GM21528 (cell line): ENCODE results near the gene TNIP3.
"Not testable (repeated sequence)": the region's sequence is repeated elsewhere in the genome, so short reads cannot be mapped to it uniquely, and the experiment has no call there.

Experiments used
- ATAC-seq: cut with Tn5 transposase; IDR thresholded peaks from one replicate; pipeline ENCODE4 v1.9.1; 2021; ENCODE audit warnings: mild to moderate bottlenecking, moderate library complexity; ENCODE audit not compliant: unreplicated experiment, low FRiP score

Gene TNIP3

DNA sequence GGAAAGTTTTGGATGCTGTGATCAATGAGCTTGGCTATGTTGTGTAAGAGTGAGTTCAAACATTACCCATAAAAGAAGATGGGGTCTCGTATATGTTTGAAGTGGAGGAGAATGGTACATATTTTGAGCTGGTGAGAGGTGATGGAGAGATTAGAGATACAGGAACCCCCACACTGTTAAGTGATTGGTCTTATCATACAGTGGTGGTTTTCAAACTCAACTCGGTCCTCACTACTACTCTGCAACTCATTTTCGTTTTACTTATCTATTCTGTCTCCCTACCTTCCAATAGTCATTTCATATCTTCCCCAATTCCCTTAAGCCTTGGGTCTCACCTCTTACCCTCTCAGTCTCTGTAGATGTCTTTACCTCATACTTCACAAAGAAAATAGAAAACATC is 16.4 kb upstream of the TNIP3 start:
- ATAC-seq, result no peak

DNA sequence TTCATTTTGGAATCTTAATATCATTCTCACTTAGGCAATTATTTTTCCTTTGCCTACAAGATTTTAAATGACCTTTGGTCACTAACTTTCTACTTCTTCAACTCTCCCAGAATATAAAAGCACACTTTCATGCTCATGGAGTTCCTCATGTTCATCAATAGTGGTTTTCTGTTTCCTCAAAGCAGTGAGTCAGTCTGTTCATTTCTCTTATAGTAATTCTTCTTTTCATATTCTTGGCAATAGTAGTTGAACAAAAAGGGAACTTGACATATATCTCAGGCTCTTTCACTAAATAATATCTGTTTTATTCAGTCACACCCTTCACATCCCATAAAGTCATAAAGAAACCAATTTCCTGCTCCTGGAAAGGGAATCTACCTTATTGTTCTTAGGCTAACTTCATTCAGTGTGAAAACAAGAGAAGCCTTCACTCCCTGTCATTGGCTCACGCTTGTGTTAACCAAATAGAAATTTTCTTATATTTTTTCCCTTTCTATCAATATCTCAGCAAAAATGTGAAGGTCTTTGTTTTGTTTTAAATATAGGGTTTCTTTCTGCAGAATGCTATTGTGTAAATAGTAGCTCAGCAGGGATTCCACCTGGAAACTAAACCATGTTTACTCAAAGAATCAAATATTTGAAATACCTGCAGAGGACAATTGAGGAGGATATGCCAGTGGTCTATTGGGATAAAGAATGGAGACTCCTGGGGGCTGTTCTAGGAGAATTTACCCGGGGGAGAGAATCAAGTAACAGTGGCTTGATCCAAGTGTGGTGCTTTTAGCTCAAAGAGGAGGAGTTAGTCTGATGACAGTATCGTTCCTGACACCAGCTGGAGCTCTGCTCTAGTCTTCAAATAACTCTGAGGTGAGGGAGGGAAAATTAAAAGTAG is 13.4 kb upstream of the TNIP3 start:
- no peak for ATAC-seq

DNA sequence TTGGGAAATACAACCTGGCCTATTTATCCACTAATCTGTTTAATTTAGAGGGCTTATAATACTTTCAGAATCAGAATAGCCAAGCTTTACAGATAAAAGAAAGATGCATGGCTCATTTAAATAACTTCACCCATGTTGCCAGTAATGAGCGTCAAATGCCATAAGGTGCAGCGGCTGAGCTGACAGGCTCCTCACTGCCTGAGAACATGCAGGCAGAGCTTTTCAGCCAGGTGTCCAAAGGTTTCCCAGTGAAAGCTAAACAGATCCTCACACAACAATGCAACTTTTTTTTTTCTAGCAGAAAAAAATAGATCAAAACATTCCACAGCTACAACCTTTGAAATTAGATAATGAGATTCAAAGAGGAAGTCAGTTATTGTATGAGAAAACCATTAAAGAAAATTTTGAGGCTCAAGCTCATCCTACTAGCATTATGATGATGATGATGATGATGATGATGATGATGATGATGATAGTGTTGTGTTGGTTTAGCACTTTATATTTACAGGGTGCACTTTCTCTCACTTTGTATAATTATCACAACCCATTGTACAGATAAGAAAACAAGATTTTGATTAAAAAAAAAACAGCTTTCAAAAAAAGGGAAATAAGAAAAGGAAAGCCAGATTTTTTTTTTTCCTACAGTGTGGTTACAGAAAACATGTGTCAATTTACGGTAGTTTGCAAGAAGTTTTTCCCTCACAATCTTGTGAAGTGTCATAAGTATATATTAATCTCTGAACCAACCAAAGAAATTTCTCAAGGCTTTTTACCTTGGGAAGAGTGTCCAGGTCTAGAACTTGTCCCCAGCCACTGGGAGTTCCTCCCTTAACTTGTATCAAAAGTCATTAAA is 12.2 kb upstream of the TNIP3 start:
- ATAC-seq, result no peak

DNA sequence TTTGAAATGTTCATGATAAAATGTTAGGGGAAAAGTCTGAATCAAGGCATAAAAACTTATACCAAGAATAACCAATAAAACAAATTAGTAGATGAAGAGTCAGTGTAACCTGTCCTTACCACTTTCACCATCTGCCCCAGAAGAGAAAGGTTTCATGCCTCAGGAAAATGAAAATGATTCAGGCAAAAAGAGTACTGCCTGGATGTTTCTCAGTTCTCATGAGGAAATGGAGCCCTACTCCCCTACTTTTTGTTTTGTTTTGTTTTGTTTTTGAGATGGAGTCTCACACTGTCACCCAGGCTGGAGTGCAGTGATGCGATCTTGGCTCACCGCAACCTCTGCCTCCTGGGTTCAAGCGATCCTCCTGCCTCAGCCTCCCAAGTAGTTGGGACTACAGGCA is 7.4 kb upstream of the TNIP3 start:
- ATAC-seq, result not testable (repeated sequence)

DNA sequence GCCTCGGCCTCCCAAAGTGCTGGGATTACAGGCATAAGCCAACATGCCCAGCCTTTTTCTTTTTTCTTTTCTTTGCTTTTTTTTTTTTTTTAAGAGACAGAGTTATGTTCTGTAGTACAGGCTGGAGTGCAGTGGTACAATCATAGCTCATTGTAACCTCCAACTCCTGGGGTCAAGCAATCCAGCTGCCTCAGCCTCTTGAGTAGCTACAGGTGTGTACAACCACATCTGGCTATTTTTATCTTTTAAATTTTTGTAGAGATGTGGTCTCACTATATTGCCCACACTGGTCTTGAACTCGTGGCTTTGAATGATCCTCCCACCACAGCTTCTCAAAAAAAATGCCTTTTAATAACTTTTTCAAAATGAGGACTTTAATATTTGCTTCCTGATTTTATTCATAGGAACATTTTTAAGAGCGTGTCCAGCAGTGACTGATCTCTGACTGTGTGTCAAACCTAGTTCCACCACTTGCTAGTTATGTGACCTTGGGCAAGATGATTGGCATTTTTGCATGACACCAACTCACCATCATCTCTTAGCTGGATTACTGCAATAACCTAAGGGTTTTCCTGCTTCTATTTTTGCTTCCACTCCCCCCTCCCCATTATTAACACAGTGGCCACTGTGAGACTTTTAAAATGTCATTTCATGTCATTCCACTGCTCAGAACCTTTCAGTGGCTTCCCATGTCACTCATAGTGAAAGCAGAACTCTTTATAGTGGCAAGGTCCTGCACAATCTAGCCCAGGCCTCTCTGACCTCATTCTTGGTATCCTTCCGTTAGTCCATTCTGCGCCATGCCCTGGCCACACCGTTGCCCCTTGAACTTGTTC is 4.5 kb upstream of the TNIP3 start:
- peak; percentile 82 for ATAC-seq

DNA sequence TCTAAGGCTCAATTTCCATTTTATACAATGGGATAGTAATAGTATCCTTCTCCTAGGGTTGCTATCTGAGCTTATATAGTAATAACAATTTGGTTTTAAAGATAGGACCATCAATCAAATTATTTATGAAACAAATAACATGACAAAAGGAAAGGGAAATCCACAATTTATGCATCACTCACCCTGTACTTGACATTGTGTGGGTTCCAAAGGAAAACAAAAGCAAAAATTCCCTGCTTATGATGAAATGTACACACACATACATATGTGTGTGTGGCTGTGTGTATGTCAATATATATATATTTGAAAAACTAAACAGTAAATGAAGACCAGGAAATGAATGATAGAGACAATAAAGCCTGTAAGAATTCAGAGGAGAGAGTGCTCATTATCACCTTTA is 2.9 kb upstream of the TNIP3 start:
- no peak for ATAC-seq

DNA sequence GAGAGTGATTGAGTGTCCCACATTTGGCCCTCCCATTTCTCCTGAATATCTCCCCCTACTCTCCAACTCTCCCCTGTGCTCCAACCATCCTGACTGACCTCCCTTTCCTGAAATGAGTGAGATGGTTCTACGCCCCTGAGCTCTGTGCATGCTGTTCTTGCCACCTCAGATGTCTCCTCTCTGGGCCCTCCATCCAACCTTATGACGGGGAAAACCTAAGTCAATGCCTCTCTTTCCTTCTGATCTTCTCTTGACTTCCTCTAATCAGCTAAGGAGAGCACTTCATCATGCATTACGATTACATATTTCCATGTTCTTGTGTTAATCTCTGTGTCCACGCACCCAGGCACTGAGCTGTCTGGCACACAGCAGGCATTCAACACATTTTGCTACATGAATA is 1.1 kb upstream of the TNIP3 start:
- ATAC-seq, result no peak

DNA sequence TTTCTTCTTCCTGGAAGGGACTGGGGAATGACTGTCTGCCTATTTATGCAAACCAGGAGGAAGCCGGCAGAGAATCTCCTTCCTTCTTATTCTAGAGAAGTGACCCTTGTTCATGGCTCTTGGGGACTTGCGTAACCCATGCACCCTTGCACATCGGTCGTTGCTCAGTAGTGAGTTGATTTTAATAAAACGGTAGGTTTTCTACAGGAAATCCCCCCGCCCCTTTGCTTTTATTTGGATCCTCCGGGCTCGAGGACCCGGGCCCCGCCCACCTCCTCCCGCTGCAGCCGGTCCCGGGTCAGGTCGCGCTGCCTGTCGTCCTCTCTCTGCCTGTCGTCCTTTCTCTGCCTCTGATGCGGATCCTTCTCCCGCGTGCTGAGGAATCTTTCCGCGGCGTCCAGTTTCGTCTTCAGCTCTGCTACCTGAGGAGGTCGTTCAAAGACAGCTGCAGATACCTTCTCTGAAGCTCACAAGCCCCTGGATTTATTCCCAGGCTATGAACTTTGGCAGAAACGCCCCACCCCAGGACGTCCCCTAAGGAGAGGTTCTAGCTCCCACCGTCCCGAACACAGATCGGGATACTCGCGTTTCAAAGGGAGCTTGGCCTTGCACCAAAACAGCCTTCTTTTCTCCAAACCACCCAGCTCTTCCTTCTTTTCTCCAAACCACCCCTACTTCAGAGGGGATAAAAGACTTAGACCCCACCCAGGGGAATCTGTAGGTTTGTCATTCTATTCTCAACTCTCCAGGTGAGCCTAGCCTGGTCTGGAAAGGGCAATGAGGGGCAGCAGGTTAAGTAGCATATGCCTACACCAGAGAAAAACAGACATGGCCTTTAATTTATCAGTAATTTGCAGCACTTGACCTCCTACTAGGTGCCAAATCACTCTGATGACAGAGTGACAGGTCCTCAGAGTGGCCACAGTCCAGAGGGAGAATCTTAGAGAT is 7.0 kb downstream of the TNIP3 start:
- no peak for ATAC-seq

DNA sequence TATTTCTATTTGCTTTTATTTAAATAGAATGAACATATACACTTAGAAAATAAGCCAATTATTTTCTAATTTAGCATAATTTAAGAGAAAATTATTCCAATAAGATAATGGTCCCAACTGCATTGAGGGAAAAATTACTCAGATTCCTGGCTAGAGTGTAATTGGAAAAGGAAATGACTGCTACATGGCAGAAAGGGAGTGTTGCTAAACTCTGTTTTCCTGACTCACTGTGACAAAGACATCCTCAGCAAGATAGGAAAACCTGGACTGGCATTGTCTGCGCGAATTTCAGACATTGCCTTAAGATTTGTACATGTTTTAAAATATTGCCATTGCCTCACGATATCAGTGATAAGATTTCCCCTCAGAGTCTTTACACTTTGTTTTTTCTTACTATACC is 8.2 kb downstream of the TNIP3 start:
- no peak for ATAC-seq

DNA sequence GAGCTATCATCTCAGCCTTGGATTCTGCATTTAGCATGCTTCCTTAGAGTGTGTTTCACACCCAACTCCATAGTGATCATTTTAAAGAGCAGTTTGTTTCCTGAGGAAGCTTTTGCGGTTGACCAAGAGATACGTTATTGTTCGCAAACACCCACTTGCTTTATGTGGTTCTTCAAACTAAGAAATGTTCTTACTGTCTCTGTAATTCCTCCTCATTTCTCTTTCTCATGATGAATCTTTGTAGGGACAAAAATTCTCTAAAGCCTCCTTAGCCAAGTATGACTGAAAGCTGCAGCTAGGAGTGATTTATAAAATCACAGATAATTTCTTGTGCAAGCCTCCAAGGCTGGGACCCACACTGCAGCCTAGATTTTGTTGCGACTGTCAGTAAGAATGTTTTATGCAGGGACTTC is 10.0 kb downstream of the TNIP3 start:
- ATAC-seq, result no peak

DNA sequence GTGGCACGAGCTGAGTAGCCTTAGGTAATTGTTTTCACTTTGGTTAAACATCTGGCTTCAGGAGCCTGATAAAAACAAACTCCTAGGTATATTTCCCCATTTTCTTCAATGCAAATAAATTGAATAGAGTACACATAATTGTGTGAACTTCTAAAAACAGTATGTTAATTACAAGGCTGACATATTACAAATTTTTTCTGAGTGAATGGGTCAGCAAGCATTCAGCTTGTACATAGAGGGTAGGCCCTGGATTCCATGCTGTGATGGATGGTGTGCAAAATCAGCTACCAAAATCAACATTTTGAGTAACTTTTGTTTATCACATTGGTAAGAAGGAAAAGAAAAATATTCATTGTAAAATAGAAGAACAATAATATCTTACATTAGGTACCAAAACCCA is 12.2 kb downstream of the TNIP3 start:
- no peak for ATAC-seq

DNA sequence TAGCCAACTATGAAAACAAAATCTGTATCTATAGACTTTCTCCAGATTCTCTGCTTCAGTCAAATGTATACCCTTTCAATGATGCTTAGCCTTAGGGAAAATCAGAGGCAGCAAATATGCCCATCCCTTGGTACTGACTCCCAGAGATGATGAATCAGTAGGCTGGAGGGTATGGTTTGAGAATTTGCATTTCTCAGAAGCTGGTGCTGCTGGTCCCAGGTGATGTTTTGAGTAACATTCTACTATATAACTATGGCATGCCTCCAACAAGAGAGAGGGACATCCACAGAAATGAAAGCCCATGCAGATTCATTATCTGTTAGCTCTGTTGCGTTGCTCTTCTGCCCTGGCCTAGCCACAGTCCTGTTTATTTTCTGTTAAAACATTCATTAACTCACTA is 13.6 kb downstream of the TNIP3 start:
- ATAC-seq, result no peak

DNA sequence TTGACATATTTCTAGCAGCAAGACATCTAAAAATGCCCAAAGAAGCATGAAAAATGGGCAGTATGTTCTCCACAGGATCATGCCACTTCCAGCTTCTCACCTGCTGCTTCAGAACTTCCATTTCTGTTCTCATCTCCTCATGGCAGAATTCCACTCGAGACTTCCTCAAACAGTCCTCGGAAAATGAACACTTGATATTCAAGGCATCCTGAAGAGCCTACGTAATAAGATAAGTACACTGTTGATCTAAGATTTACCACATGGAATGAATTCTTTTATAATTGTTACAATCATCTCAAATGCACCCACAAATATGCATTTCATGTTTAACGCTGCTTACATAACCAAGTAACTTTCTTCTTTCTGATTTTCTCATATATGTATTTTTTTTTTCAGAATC is 14.1 kb downstream of the TNIP3 start:
- no peak for ATAC-seq

DNA sequence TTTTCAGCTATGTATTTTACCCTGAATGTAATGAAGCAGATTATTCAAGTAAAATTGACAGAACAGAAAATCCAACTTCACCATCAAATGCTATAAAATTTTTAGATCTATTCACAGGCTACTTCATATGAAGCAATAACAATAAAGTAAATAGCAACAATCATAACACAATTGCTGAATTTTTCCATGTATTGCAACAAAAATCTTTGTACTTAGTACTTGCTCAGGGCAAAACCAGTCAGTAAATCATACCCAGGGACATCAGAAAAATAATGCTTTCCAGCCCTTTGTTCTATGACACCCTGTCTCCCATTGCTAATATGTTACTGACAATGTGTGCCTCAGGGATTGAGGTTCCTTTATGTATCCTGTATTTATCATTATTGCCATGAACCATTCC is 15.5 kb downstream of the TNIP3 start:
- ATAC-seq, result no peak

DNA sequence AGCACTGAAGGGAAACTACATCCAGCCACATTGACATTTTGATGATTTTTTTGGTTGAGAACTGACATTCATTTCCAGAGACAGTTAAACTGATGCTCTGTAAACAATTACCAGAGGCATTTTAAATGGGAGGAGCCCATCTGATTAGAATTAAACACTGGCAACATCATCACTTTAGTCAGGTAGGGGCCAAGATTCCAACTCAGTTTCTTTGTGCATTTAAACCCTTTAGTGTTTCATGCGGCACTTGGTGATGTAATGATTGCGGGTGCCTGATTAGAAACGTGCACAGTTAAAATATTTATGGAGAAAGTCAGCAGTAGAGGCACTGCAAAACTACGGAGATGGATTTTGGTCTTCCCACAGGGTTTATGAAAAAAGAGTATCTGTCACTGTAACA is 16.1 kb downstream of the TNIP3 start:
- no peak for ATAC-seq

DNA sequence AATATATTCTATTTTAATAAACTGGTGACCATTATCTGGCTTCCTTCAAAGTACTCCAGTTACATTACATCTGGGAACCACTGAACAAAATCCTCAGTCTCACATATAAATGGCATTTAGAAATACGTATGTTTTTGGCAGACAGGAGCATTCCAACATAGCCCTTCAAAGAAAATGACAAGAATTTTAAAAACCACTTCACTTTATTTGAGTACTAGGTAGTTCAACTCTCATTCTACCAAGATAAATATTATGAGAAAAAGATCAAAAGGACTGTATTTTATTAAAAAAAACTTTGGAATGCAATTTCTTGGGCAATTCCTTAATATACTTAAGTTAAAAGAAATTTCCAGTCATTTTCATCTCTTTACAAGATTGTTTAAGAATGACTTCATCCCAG is 17.6 kb downstream of the TNIP3 start:
- ATAC-seq, result no peak

DNA sequence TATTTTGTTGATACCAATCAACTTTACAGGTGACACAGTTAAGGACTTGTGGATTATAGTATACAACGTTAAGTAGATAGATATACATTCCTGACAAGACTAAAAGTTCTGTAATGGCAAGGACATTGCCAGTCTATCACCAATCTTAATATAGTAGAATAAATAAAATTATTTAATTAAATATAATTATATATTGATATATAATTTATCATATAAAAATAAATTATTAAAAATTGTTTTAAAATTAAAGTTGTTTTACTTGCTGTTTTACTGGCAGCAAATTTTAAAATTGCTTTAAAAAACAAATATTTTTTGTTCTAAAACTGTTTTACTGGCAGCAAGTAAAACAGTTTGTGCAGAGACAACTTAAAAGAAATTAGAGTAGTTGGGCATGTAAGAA is 18.7 kb downstream of the TNIP3 start:
- ATAC-seq, result no peak

DNA sequence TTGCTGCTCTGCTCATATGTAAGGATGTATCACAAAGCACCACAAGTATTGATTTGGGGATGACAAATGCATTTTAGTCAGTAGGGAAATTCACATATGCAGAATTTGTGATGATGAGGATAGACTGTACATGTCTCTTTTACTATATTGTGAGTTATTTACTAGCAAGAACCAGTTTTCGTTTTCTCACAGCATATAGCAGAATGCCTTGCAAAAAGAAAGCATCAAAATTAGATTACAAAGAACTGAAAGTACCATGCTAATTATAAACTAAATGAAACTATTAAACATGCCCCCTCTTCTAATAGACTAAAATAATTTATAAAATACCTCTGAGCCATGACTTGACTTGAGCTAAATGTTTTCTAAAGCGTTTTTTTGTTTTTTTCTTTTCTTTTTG is 20.1 kb downstream of the TNIP3 start:
- no peak for ATAC-seq

DNA sequence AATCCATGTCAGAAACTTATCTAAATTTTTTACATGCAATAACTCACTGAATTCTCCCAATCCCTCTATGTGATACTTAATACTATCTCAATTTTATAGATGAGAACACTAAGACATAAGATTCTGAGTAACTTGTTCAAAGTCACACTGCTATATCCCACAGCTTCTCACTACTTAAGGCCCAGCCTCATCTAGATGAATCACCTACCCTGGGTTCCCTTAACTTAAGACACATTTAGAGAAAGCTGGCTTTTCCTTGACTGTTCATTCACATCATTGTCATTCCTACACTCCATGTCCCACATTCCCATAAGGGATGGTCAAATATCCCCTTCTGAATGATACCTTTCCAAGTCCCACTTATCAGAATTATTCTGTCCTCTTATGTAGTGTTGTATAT is 21.0 kb downstream of the TNIP3 start:
- no peak for ATAC-seq
